Activated T-cell treated with anti-CD3 and anti-CD28 coated beads, Interleukin-2, amount 50 U/mL, for 4 hours (primary cell): Measurements from ENCODE around the gene TSPY10. TPM values are rescaled to one million over a fixed set of nuclear protein-coding genes. Genes with fewer than 3 reads are reported as not detected.
"Not testable (repeated sequence)": the region's sequence is repeated elsewhere in the genome, so short reads cannot be mapped to it uniquely, and the experiment has no call there.

Experiments
- ATAC-seq, 2 donors: fragments of 200-7000 bp; cut with Tn5 transposase; one replicate each; pipeline ENCODE4 v1.10.0; 2021
- DNase-seq: peaks from one replicate; pipeline ENCODE4 v3.0.0-alpha.2; 2020
- H3K27me3 Mint-ChIP-seq: one replicate; pipeline ENCODE4 v1.8.0; 2021; ENCODE audit warnings: low read depth, mixed read lengths
- H3K36me3 Mint-ChIP-seq: one replicate; pipeline ENCODE4 v1.8.0; 2022; ENCODE audit warnings: mixed read lengths; ENCODE audit not compliant: insufficient read depth
- H3K4me1 Mint-ChIP-seq: one replicate; pipeline ENCODE4 v1.8.0; 2021; ENCODE audit warnings: low read depth, mixed read lengths
- H3K4me3 Mint-ChIP-seq: one replicate; pipeline ENCODE4 v1.8.0; 2021; ENCODE audit warnings: mild to moderate bottlenecking, moderate library complexity, mixed read lengths
- H3K9me3 Mint-ChIP-seq: one replicate; pipeline ENCODE4 v1.8.0; 2021; ENCODE audit warnings: mixed read lengths
- total RNA-seq, 3 donors: library from RNA; stranded (reverse); gene quantifications; one replicate each; pipeline ENCODE4 v1.2.1, GENCODE V29; 2021

Gene TSPY10
- not detected for total RNA-seq

- not testable (repeated sequence) for H3K27me3 Mint-ChIP-seq, H3K4me3 Mint-ChIP-seq
These were observed at the start of gene TSPY10 for GRCh38 chrY:9527580-9527979. Gene TSPY10, plus strand, starts transcription at chrY:9527880. Its CDS starts 46 bp downstream, at chrY:9527926.

GRCh38 chrY:9486967-9487366, 40.7 kb upstream of the TSPY10 start, which contains the start of gene TSPY9:
Gene TSPY9, plus strand, starts transcription at chrY:9487267. Its CDS starts 46 bp downstream, at chrY:9487313.
- ATAC-seq, H3K27me3 Mint-ChIP-seq, H3K4me1 Mint-ChIP-seq, H3K9me3 Mint-ChIP-seq, H3K36me3 Mint-ChIP-seq, H3K4me3 Mint-ChIP-seq, DNase-seq: not testable (repeated sequence)

More at GRCh38 chrY:9527580-9527979, at the start of gene TSPY10:
- DNase-seq, H3K4me1 Mint-ChIP-seq, H3K9me3 Mint-ChIP-seq, H3K36me3 Mint-ChIP-seq, ATAC-seq: not testable (repeated sequence)

- not testable (repeated sequence) for H3K9me3 Mint-ChIP-seq, H3K36me3 Mint-ChIP-seq, H3K27me3 Mint-ChIP-seq, DNase-seq, ATAC-seq, H3K4me1 Mint-ChIP-seq, H3K4me3 Mint-ChIP-seq
These were observed 23.3 kb upstream of the TSPY10 start for GRCh38 chrY:9504396-9504795.

- H3K9me3 Mint-ChIP-seq, H3K36me3 Mint-ChIP-seq, DNase-seq, H3K4me1 Mint-ChIP-seq, H3K4me3 Mint-ChIP-seq, ATAC-seq, H3K27me3 Mint-ChIP-seq: not testable (repeated sequence)
These were observed 11.4 kb upstream of the TSPY10 start for GRCh38 chrY:9516287-9516686.

Other genes with a start within 250 kb of the TSPY10 start
- gene TSPY4, start 190.4 kb upstream of the TSPY10 start, total RNA-seq, result not detected
- not detected for gene TSPY8, start 170.1 kb upstream of the TSPY10 start, total RNA-seq
- gene TSPY3, start 129.5 kb upstream of the TSPY10 start, total RNA-seq, result not detected
- not detected for gene TSPY1, start 60.9 kb upstream of the TSPY10 start, total RNA-seq
- not detected for gene TSPY9, start 40.6 kb upstream of the TSPY10 start, total RNA-seq